ENCODE measurements around the gene UFC1.

- TF ChIP-seq ZSCAN9 (CRISPR knock-in tag; IDR thresholded peaks at IDR 0.05; ENCODE audit: borderline replicate concordance) (no peak), SNAPC2 (CRISPR knock-in tag; IDR thresholded peaks at IDR 0.05) (no peak), ZNF660 (CRISPR knock-in tag; IDR thresholded peaks at IDR 0.05; ENCODE audit: borderline replicate concordance, low read depth) (no peak), YY1 (IDR thresholded peaks at IDR 0.05; ENCODE audit: insufficient read depth, insufficient replicate concordance, low read depth, low read length) (no peak), CEBPB (IDR thresholded peaks at IDR 0.05; ENCODE audit: borderline replicate concordance, low read depth, low read length) (no peak), ZBTB39 (CRISPR knock-in tag; IDR thresholded peaks at IDR 0.05) (no peak), RBM39 (IDR thresholded peaks at IDR 0.05; ENCODE audit: low read depth, low read length, poor library complexity, severe bottlenecking) (no peak)
These were observed 30.8 kb upstream of the UFC1 start for GRCh38 chr1:161122967-161123366.

Data from HepG2 (cell line).